HEK293T (cell line): ENCODE results near the gene APOL3.

ENCODE experiments used
- CTCF ChIA-PET: fragments of 350-600 bp; formaldehyde crosslinking; extraction: SDS; loops from one replicate; lab custom pipeline; 2021; ENCODE audit warnings: antibody characterized with exemption, inconsistent platforms; lab: Yijun Ruan, JAX
- POLR2A ChIA-PET: fragments of 350-600 bp; formaldehyde crosslinking; extraction: SDS; loops from one replicate; lab custom pipeline; 2020; ENCODE audit warnings: antibody characterized with exemption, inconsistent platforms; lab: Yijun Ruan, JAX
- DNase-seq: peaks from one replicate; pipeline ENCODE4 v3.0.0; 2012; ENCODE audit warnings: mixed read lengths; ENCODE audit errors: extremely low spot score
- ARNT ChIP-seq: fragments of 450-650 bp; IDR thresholded peaks from 2 replicates; pipeline ENCODE4 v1.6.1; 2017; ENCODE audit warnings: mild to moderate bottlenecking
- BHLHE40 ChIP-seq: fragments of 450-650 bp; IDR thresholded peaks from 2 replicates; pipeline ENCODE4 v1.6.1; 2016; ENCODE audit warnings: mild to moderate bottlenecking, moderate library complexity, borderline replicate concordance
- CTBP1 ChIP-seq: fragments of 450-650 bp; IDR thresholded peaks from 2 replicates; pipeline ENCODE4 v1.6.1; 2016; ENCODE audit warnings: borderline replicate concordance
- ELF4 ChIP-seq: fragments of 450-650 bp; IDR thresholded peaks from 2 replicates; pipeline ENCODE4 v1.6.1; 2017; ENCODE audit warnings: antibody characterized with exemption
- FOXA1 ChIP-seq: fragments of 450-650 bp; IDR thresholded peaks from 2 replicates; pipeline ENCODE4 v1.6.1; 2016; ENCODE audit warnings: mild to moderate bottlenecking
- FOXK2 ChIP-seq: fragments of 450-650 bp; IDR thresholded peaks from 2 replicates; pipeline ENCODE4 v1.6.1; 2016; ENCODE audit warnings: mild to moderate bottlenecking
- FOXM1 ChIP-seq: fragments of 450-650 bp; IDR thresholded peaks from 2 replicates; pipeline ENCODE4 v1.6.1; 2017; ENCODE audit warnings: mild to moderate bottlenecking, borderline replicate concordance
- HDGF ChIP-seq: fragments of 450-650 bp; IDR thresholded peaks from 2 replicates; pipeline ENCODE4 v1.6.1; 2017; ENCODE audit warnings: antibody characterized with exemption, borderline replicate concordance
- L3MBTL2 ChIP-seq: fragments of 450-650 bp; conservative IDR thresholded peaks from 2 replicates; pipeline ENCODE4 v1.6.1; 2016; ENCODE audit warnings: mild to moderate bottlenecking
- LEF1 ChIP-seq: fragments of 450-650 bp; IDR thresholded peaks from 2 replicates; pipeline ENCODE4 v1.6.1; 2017; ENCODE audit warnings: mild to moderate bottlenecking, borderline replicate concordance
- NFRKB ChIP-seq: fragments of 450-650 bp; IDR thresholded peaks from 2 replicates; pipeline ENCODE4 v1.6.1; 2016; ENCODE audit warnings: mild to moderate bottlenecking, moderate library complexity
- PKNOX1 ChIP-seq: fragments of 450-650 bp; IDR thresholded peaks from 2 replicates; pipeline ENCODE4 v1.6.1; 2016
- SP1 ChIP-seq: fragments of 450-650 bp; IDR thresholded peaks from 2 replicates; pipeline ENCODE4 v1.6.1; 2017
- SUZ12 ChIP-seq: fragments of 450-650 bp; IDR thresholded peaks from 2 replicates; pipeline ENCODE4 v1.6.1; 2016; ENCODE audit warnings: mild to moderate bottlenecking
- TARDBP ChIP-seq: fragments of 450-650 bp; IDR thresholded peaks from 2 replicates; pipeline ENCODE4 v1.6.1; 2016
- ZNF384 ChIP-seq: fragments of 450-650 bp; IDR thresholded peaks from 2 replicates; pipeline ENCODE4 v1.6.1; 2016

The APOL3 gene

GRCh38 chr22:36116127-36116526 is 44.4 kb downstream of the APOL3 start:
- CTCF ChIA-PET = no interaction called here
- POLR2A ChIA-PET = no interaction called here
- no peak for DNase-seq
- TF ChIP-seq TARDBP (no peak), SUZ12 (no peak), ZNF384 (no peak), SP1 (no peak), FOXM1 (no peak), LEF1 (no peak), BHLHE40 (no peak), ELF4 (no peak), ARNT (no peak), CTBP1 (no peak), FOXK2 (no peak), PKNOX1 (no peak), NFRKB (no peak), L3MBTL2 (no peak), HDGF (no peak), FOXA1 (no peak)

- CTCF ChIA-PET = interaction anchor here (1.1 kb wide), 1 partner anchor 47 kb away, joined by 3 read pairs; no protein-coding TSS in a partner anchor
- POLR2A ChIA-PET = no interaction called here
- DNase-seq = no peak
Observed at GRCh38 chr22:36113121-36113520, 47.4 kb downstream of the APOL3 start.

GRCh38 chr22:36111316-36111715 is 49.2 kb downstream of the APOL3 start:
- DNase-seq = no peak
- TF ChIP-seq SUZ12 (no peak), NFRKB (no peak), FOXK2 (no peak), HDGF (no peak), L3MBTL2 (no peak), PKNOX1 (no peak), TARDBP (no peak), BHLHE40 (no peak), CTBP1 (no peak), SP1 (no peak), LEF1 (no peak), FOXA1 (no peak), FOXM1 (no peak), ELF4 (no peak)
- ChIA-PET CTCF (interaction anchor here (1.6 kb wide), 1 partner anchor 45 kb away, joined by 5 read pairs; no protein-coding TSS in a partner anchor), POLR2A (no interaction called here)

More at GRCh38 chr22:36113121-36113520, 47.4 kb downstream of the APOL3 start:
- TF ChIP-seq SP1 (no peak), FOXM1 (no peak), FOXA1 (no peak), SUZ12 (no peak), ARNT (no peak), L3MBTL2 (no peak), BHLHE40 (no peak), PKNOX1 (no peak), CTBP1 (no peak), ZNF384 (no peak), TARDBP (no peak), NFRKB (no peak), LEF1 (no peak), ELF4 (no peak), FOXK2 (no peak), HDGF (no peak)

- ChIA-PET POLR2A (no interaction called here), CTCF (interaction anchor here (1.6 kb wide), 1 partner anchor 44 kb away, joined by 5 read pairs; no protein-coding TSS in a partner anchor)
- DNase-seq = no peak
- TF ChIP-seq BHLHE40 (no peak), LEF1 (no peak), HDGF (no peak), ARNT (no peak), FOXM1 (no peak), FOXK2 (no peak), TARDBP (no peak), NFRKB (no peak), ELF4 (no peak), SUZ12 (no peak), L3MBTL2 (no peak), CTBP1 (no peak), ZNF384 (no peak), FOXA1 (no peak), PKNOX1 (no peak), SP1 (no peak)
Observed at GRCh38 chr22:36110306-36110881, 50.2 kb downstream of the APOL3 start.

- CTCF ChIA-PET = no interaction called here
- DNase-seq = no peak
- POLR2A ChIA-PET = no interaction called here
- no peak for TF ChIP-seq SP1
- no peak for TF ChIP-seq FOXK2
- TF ChIP-seq PKNOX1 = no peak
- TF ChIP-seq L3MBTL2 = no peak
- TF ChIP-seq ELF4 = no peak
- no peak for TF ChIP-seq TARDBP
- TF ChIP-seq ZNF384 = no peak
- TF ChIP-seq FOXM1 = no peak
- no peak for TF ChIP-seq NFRKB
- TF ChIP-seq LEF1 = no peak
- no peak for TF ChIP-seq SUZ12
- no peak for TF ChIP-seq FOXA1
- no peak for TF ChIP-seq BHLHE40
- TF ChIP-seq CTBP1 = no peak
Observed at GRCh38 chr22:36107436-36107835, 53.1 kb downstream of the APOL3 start.
